ENCODE results near the gene FCGR3B.

GRCh38 chr1:161676441-161676840, 45.5 kb upstream of the FCGR3B start:
- no peak for TF ChIP-seq CTCF (conservative IDR thresholded peaks at IDR 0.05; ENCODE audit: low read depth, low read length)
- no peak for TF ChIP-seq EZH2 (IDR thresholded peaks at IDR 0.05; ENCODE audit: borderline replicate concordance, low read depth, low read length, poor library complexity, severe bottlenecking)
